ENCODE results near the gene NUDT16L1. TPM values are rescaled to one million over a fixed set of nuclear protein-coding genes. Genes with fewer than 3 reads are reported as not detected.

NUDT16L1 gene
- total and polyA plus RNA-seq, 7 donors: 6.3 to 20.2 (median 7.7) TPM

DNA sequence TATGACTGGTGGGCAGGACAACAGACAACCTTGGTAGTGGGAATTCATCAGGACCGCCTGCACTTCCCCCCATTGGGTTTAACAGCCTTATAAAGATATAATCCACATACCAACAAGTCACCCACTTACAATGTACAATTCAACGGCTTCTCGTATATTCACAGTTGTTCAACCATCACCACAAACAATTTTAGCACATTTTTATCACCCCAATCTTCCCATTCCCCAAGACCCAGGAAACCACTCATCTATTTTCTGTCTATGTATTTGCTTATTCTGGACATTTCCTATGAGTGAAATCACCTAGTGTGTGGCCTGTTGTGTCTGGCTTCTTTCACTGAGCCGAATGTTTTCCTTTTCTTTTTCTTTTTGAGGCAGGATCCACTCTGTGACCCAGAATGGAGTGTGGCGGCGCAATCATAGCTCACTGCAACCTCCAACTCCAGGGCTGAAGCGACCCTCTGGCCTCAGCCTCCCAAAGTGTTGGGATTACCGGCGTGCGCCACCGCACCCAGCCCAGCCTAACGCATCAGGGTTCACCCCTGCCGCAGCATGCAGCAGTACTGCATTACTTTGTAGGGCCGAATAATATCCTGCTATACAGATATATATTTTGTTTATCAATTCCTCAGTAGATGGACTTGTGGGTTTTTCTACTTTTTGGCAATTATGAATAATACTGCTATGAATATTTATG lies 29.9 kb downstream of the NUDT16L1 start:
- Histone ChIP-seq H3K9me3 (no peaks in the 10 kb centered on the region), H3K4me3 (no peak overlapping the region), H3K36me3 (ENCODE audit: insufficient read depth in 1 of 2, low read depth in 1 of 2) (peaks cover 4 to 52% of the 10 kb centered on the region in 2 donors), H3K27ac (no peak overlapping the region), H3K27me3 (ENCODE audit: insufficient read depth in 3 of 3, low read length in 2 of 3) (no peaks in the 10 kb centered on the region), H3K4me1 (no peaks in the 10 kb centered on the region)
- peak in 1 of 2 donors; percentile 8 for DNase-seq
- TF ChIP-seq, protein P1, sequence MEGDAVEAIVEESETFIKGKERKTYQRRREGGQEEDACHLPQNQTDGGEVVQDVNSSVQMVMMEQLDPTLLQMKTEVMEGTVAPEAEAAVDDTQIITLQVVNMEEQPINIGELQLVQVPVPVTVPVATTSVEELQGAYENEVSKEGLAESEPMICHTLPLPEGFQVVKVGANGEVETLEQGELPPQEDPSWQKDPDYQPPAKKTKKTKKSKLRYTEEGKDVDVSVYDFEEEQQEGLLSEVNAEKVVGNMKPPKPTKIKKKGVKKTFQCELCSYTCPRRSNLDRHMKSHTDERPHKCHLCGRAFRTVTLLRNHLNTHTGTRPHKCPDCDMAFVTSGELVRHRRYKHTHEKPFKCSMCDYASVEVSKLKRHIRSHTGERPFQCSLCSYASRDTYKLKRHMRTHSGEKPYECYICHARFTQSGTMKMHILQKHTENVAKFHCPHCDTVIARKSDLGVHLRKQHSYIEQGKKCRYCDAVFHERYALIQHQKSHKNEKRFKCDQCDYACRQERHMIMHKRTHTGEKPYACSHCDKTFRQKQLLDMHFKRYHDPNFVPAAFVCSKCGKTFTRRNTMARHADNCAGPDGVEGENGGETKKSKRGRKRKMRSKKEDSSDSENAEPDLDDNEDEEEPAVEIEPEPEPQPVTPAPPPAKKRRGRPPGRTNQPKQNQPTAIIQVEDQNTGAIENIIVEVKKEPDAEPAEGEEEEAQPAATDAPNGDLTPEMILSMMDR (IDR thresholded peaks at IDR 0.05): no peak
- 94 to 97% (median 96%) methylated on average over 14 of the region's 14 CpGs for WGBS, 3 donors
- intact Hi-C loops (cut with DNase I): no loop called here
- no peak for ATAC-seq

- Histone ChIP-seq H3K9me3 (no peaks in the 10 kb centered on the region), H3K27ac (no peak overlapping the region), H3K27me3 (ENCODE audit: insufficient read depth in 3 of 3, low read length in 2 of 3) (no peaks in the 10 kb centered on the region), H3K36me3 (ENCODE audit: insufficient read depth in 1 of 2, low read depth in 1 of 2) (peaks cover 4 to 67% of the 10 kb centered on the region in 2 donors), H3K4me3 (no peak overlapping the region), H3K4me1 (no peaks in the 10 kb centered on the region)
- intact Hi-C loops (cut with DNase I): no loop called here
- peak in 1 of 2 donors; percentile 4 for DNase-seq
- peak in 1 of 4 donors; percentile 27 for ATAC-seq
- TF ChIP-seq, protein P1 (IDR thresholded peaks at IDR 0.05): no peak
- WGBS, 3 donors: 54 to 68% (median 55%) methylated on average over 11 of the region's 11 CpGs
These were observed 31.4 kb downstream of the NUDT16L1 start for GRCh38 chr16:4724661-4725270.

GRCh38 chr16:4726616-4727015 lies 33.3 kb downstream of the NUDT16L1 start:
- ATAC-seq (peak in 1 of 4 donors; percentile 36), DNase-seq (peak in 1 of 2 donors; percentile 40)
- Histone ChIP-seq H3K36me3 (ENCODE audit: insufficient read depth in 1 of 2, low read depth in 1 of 2) (peaks cover 6 to 82% of the 10 kb centered on the region in 2 donors), H3K27me3 (ENCODE audit: insufficient read depth in 3 of 3, low read length in 2 of 3) (no peaks in the 10 kb centered on the region), H3K9me3 (no peaks in the 10 kb centered on the region), H3K4me1 (no peaks in the 10 kb centered on the region), H3K27ac (no peak overlapping the region), H3K4me3 (no peak overlapping the region)
- TF ChIP-seq, protein P1 (IDR thresholded peaks at IDR 0.05): no peak
- intact Hi-C loops (cut with DNase I): loop anchor here in 1 of 2 donors (1.0 kb wide), 1 partner anchor 20 kb away; no protein-coding TSS in a partner anchor
- WGBS, 3 donors: 88 to 95% (median 90%) methylated on average over 18 of the region's 18 CpGs

DNA sequence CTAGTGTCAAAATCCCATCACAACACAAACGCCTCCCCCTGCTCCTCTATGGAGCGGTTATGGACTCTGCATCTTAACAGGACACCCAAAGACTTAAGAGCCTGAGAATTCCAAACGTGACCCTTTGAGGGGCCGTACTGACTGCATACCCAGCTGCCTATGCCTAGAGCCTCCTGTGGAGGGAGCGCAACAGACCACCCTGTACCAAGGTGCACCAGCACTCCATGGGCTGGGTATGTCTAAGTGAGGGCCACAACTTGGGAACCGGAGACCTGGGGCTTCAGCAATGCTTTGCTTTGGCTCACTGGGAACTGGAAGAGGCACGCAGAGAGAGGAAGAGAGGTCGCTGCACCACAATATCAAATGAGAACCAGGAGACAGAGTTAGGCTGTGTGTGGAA lies 35.3 kb downstream of the NUDT16L1 start:
- intact Hi-C loops (cut with DNase I): no loop called here
- Histone ChIP-seq H3K4me3 (no peak overlapping the region), H3K36me3 (ENCODE audit: insufficient read depth in 1 of 2, low read depth in 1 of 2) (peaks cover 6 to 79% of the 10 kb centered on the region in 2 donors), H3K27ac (no peak overlapping the region), H3K9me3 (no peaks in the 10 kb centered on the region), H3K4me1 (no peaks in the 10 kb centered on the region), H3K27me3 (ENCODE audit: insufficient read depth in 3 of 3, low read length in 2 of 3) (no peaks in the 10 kb centered on the region)
- TF ChIP-seq, protein P1 (IDR thresholded peaks at IDR 0.05): no peak
- DNase-seq (peak in 1 of 2 donors; percentile 29), ATAC-seq (no peak)
- 91 to 94% (median 92%) methylated on average over 8 of the region's 8 CpGs for WGBS, 3 donors
